GM19455 (cell line): Measurements from ENCODE around the gene TICAM1.
"Not testable (repeated sequence)": the region's sequence is repeated elsewhere in the genome, so short reads cannot be mapped to it uniquely, and the experiment has no call there.

Experiments used
- ATAC-seq: cut with Tn5 transposase; IDR thresholded peaks from one replicate; pipeline ENCODE4 v1.9.1; 2021; ENCODE audit not compliant: unreplicated experiment

The TICAM1 gene

GRCh38 chr19:4806384-4806783 lies 25.1 kb downstream of the TICAM1 start:
- ATAC-seq: no peak

- ATAC-seq: not testable (repeated sequence)
Observed at GRCh38 chr19:4805140-4805539, 26.4 kb downstream of the TICAM1 start.

GRCh38 chr19:4803736-4804695 lies 27.5 kb downstream of the TICAM1 start:
- no peak for ATAC-seq

GRCh38 chr19:4802711-4803110 lies 28.8 kb downstream of the TICAM1 start:
- ATAC-seq: no peak

- ATAC-seq: no peak
Observed at GRCh38 chr19:4801085-4801619, 30.4 kb downstream of the TICAM1 start.

- ATAC-seq: no peak
Observed at GRCh38 chr19:4800591-4801081, 30.9 kb downstream of the TICAM1 start.

- no peak for ATAC-seq
Observed at GRCh38 chr19:4795400-4795799, 36.1 kb downstream of the TICAM1 start.

- ATAC-seq: no peak
Observed at GRCh38 chr19:4794971-4795370, 36.5 kb downstream of the TICAM1 start.

GRCh38 chr19:4793278-4793677 lies 38.2 kb downstream of the TICAM1 start:
- not testable (repeated sequence) for ATAC-seq

- not testable (repeated sequence) for ATAC-seq
Observed at GRCh38 chr19:4792866-4793195, 38.7 kb downstream of the TICAM1 start.

- ATAC-seq: not testable (repeated sequence)
Observed at GRCh38 chr19:4792019-4792865, 39.3 kb downstream of the TICAM1 start.

GRCh38 chr19:4791183-4792018 lies 40.1 kb downstream of the TICAM1 start, which contains the start of gene FEM1A:
Gene FEM1A (plus strand): TSS chr19:4791734. CDS start chr19:4791855, 121 bp downstream.
- peak; percentile 94 for ATAC-seq

GRCh38 chr19:4786412-4787016 lies 45.0 kb downstream of the TICAM1 start:
- ATAC-seq: not testable (repeated sequence)

- ATAC-seq: no peak
Observed at GRCh38 chr19:4781801-4782200, 49.7 kb downstream of the TICAM1 start.

- ATAC-seq: no peak
Observed at GRCh38 chr19:4780860-4781259, 50.7 kb downstream of the TICAM1 start.

- not testable (repeated sequence) for ATAC-seq
Observed at GRCh38 chr19:4778124-4778523, 53.4 kb downstream of the TICAM1 start.

- no peak for ATAC-seq
Observed at GRCh38 chr19:4776436-4777211, 54.9 kb downstream of the TICAM1 start.

- no peak for ATAC-seq
Observed at GRCh38 chr19:4775627-4776152, 55.8 kb downstream of the TICAM1 start.

- ATAC-seq: no peak
Observed at GRCh38 chr19:4774136-4774535, 57.4 kb downstream of the TICAM1 start.
